Esophagus muscularis mucosa (tissue), 4 donors: ENCODE measurements around the gene SPATA20. TPM values are rescaled to one million over a fixed set of nuclear protein-coding genes. Genes with fewer than 3 reads are reported as not detected.

Experiments used
- DNase-seq: peaks from one replicate; pipeline ENCODE4 v3.0.0-alpha.2; 2017; ENCODE audit errors: extremely low spot score
- H3K27ac ChIP-seq, 4 donors: fragments of 200-600 bp; sonication (generic); replicated peaks in 1 of 4; 1 replicate in 3 of 4; 2 replicates in 1 of 4; pipeline ENCODE4 v1.5.1; 2016 to 2019; ENCODE audit warnings: mild to moderate bottlenecking in 1 of 4
- H3K27me3 ChIP-seq, 4 donors: fragments of 200-600 bp; sonication (generic); one replicate each; pipeline versions ENCODE4 v1.5.1 to v1.6.0; 2016 to 2019
- H3K36me3 ChIP-seq, 4 donors: fragments of 200-600 bp; sonication (generic); one replicate each; pipeline ENCODE4 v1.5.1; 2016 to 2019
- H3K4me1 ChIP-seq, 4 donors: fragments of 200-600 bp; sonication (generic); one replicate each; pipeline ENCODE4 v1.5.1; 2016 to 2019
- H3K4me3 ChIP-seq, 4 donors: fragments of 200-600 bp; sonication (generic); 1 replicate in 2 of 4; 2 replicates in 2 of 4; pipeline ENCODE4 v1.5.1; 2016 to 2019; ENCODE audit warnings: mild to moderate bottlenecking in 4 of 4, moderate library complexity in 1 of 4
- H3K9me3 ChIP-seq, 4 donors: fragments of 200-600 bp; sonication (generic); 1 replicate in 3 of 4; 2 replicates in 1 of 4; pipeline ENCODE4 v1.5.1; 2016 to 2019
- CTCF ChIP-seq, 3 experiments: fragments of 200-600 bp in 2 of 3; fragments of 450-650 bp in 1 of 3; sonication (generic) in 2 of 3; IDR thresholded peaks; one replicate each; pipeline ENCODE4 v1.5.1; 2017 to 2019; ENCODE audit warnings: antibody characterized with exemption in 3 of 3, mild to moderate bottlenecking in 2 of 3, moderate library complexity in 1 of 3
- EP300 ChIP-seq: sonication (generic); formaldehyde crosslinking; IDR thresholded peaks from one replicate; pipeline ENCODE4 v1.6.1; 2017; ENCODE audit warnings: antibody characterized with exemption
- POLR2A ChIP-seq: fragments of 450-650 bp; IDR thresholded peaks from one replicate; pipeline ENCODE4 v1.6.1; 2017; ENCODE audit warnings: antibody characterized with exemption, moderate library complexity, mild to moderate bottlenecking, low read depth
- POLR2AphosphoS5 ChIP-seq, 2 donors: sonication (generic); formaldehyde crosslinking; IDR thresholded peaks; one replicate each; pipeline ENCODE4 v1.6.1; 2017; ENCODE audit warnings: antibody characterized with exemption in 2 of 2
- WGBS: methylation state at CpG from one replicate; pipeline ENCODE4 v1.1.5; 2018; 5-methylcytosine and 5-hydroxymethylcytosine counted together
- intact Hi-C: fragments of 100-400 bp; cut with DNase I; formaldehyde crosslinking; loops from one replicate; pipeline ENCODE4 v1.15.1; 2023
- total RNA-seq, 4 donors: library from RNA; depleted of rRNA; stranded (reverse); fragments of >200 nt; gene quantifications; one replicate each; pipeline versions ENCODE4 v1.1.0 to v1.2.1, GENCODE V29; 2016

SPATA20 gene
- total RNA-seq, 4 donors from 2014 or later = 44.1 to 64.4 (median 54.6) TPM

DNA sequence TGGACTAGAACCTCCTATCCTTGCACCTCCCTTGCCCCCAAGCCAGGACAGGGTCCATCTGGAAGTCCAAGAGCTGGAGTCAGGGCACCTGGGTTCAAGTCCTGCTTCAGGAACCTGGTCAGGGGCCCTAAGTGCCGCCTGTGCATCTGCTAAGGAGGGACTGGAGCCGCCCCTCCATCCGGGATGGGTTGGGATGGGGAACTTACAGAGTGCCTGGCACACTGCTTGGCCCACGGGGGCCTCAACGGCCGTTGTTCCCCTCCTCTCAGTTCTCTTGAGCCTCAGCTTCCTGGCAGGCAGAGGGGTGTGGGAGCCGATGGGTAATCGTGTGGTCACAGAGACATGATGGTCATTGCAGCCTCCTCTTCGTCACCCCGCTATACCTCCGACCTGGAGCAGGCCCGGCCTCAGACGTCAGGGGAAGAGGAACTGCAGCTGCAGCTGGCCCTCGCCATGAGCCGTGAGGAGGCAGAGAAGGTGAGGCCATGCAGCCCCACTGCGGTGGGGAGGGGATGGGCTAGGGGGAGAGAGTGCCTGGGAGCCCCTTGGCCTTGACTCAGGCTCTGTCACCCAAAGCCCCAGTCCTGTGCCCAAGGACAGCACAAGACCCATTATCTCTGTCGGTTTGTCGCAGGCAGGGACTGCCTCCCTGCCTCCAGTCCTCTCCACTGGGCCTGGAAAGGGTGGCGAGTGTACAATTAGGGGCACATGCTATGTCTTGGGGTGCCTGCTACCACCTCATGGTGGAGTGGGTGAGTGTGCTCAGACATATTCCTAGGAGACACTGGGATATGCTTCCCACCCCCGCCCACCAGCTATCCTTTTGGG is 9.0 kb upstream of the SPATA20 start:
- Histone ChIP-seq H3K9me3 (no peaks in the 10 kb centered on the region), H3K27me3 (peaks cover 0 to 22% (median 10%) of the 10 kb centered on the region in 4 donors), H3K27ac (no peak overlapping the region), H3K4me3 (no peak overlapping the region), H3K4me1 (peaks cover 21 to 37% (median 32%) of the 10 kb centered on the region in 4 donors), H3K36me3 (peaks cover 0 to 19% (median 0%) of the 10 kb centered on the region in 4 donors)
- TF ChIP-seq EP300 (no peak), POLR2A (no peak), POLR2AphosphoS5 (IDR thresholded peaks at IDR 0.05) (no peak), CTCF (IDR thresholded peaks at IDR 0.05) (no peak)
- no peak for DNase-seq
- intact Hi-C loops = no loop called here
- WGBS = 80% methylated on average over 14 of the region's 20 CpGs

- DNase-seq = no peak
- intact Hi-C loops = no loop called here
- Histone ChIP-seq H3K9me3 (no peaks in the 10 kb centered on the region), H3K4me3 (no peak overlapping the region), H3K27ac (no peak overlapping the region), H3K36me3 (peaks cover 0 to 19% (median 0%) of the 10 kb centered on the region in 4 donors), H3K4me1 (peaks cover 17 to 30% (median 26%) of the 10 kb centered on the region in 4 donors), H3K27me3 (peaks cover 0 to 13% (median 5%) of the 10 kb centered on the region in 4 donors)
- 83% methylated on average over 11 of the region's 20 CpGs for WGBS
- TF ChIP-seq CTCF (IDR thresholded peaks at IDR 0.05) = no peak
- TF ChIP-seq EP300 = no peak
- no peak for TF ChIP-seq POLR2A
- no peak for TF ChIP-seq POLR2AphosphoS5 (IDR thresholded peaks at IDR 0.05)
These were observed 8.2 kb upstream of the SPATA20 start for GRCh38 chr17:50538549-50539410.

GRCh38 chr17:50539762-50540559 is 7.0 kb upstream of the SPATA20 start:
- no peak for DNase-seq
- Histone ChIP-seq H3K27me3 (peaks cover 0 to 2% (median 0%) of the 10 kb centered on the region in 4 donors), H3K4me1 (peaks cover 17 to 25% (median 19%) of the 10 kb centered on the region in 4 donors), H3K9me3 (no peaks in the 10 kb centered on the region), H3K36me3 (peaks cover 0 to 19% (median 0%) of the 10 kb centered on the region in 4 donors), H3K4me3 (no peak overlapping the region), H3K27ac (no peak overlapping the region)
- no peak for TF ChIP-seq CTCF (IDR thresholded peaks at IDR 0.05)
- no peak for TF ChIP-seq EP300
- TF ChIP-seq POLR2A = no peak
- no peak for TF ChIP-seq POLR2AphosphoS5 (IDR thresholded peaks at IDR 0.05)
- intact Hi-C loops = loop anchor here (10.0 kb wide), 1 partner anchor 415 kb away; no protein-coding TSS in a partner anchor
- WGBS = 82% methylated on average over 12 of the region's 15 CpGs
